Fibroblast of villous mesenchyme (primary cell): ENCODE data around the gene GALE. TPM values are rescaled to one million over a fixed set of nuclear protein-coding genes. Genes with fewer than 3 reads are reported as not detected.
A peak's percentile ranks its signal among the peaks of the same experiment; 100 is the strongest.
"Not testable (repeated sequence)": the region's sequence is repeated elsewhere in the genome, so short reads cannot be mapped to it uniquely, and the experiment has no call there.

Source experiments
- DNase-seq: peaks from one replicate; pipeline ENCODE4 v3.0.0-alpha.2; 2010; ENCODE audit warnings: low read depth
- H3K4me3 ChIP-seq: 2 replicates; pipeline ENCODE4 v1.5.1; 2011; ENCODE audit warnings: low read depth, mild to moderate bottlenecking, low read length
- CTCF ChIP-seq: IDR thresholded peaks from 2 replicates; pipeline ENCODE4 v1.5.1; 2012; ENCODE audit warnings: low read depth, mild to moderate bottlenecking, low read length; ENCODE audit not compliant: insufficient read depth
- total RNA-seq: library from RNA; depleted of rRNA; stranded (reverse); fragments of >200 nt; gene quantifications from 2 replicates; pipeline ENCODE4 v1.2.3, GENCODE V29; 2012

Gene GALE
- total RNA-seq, 1 donor = 31.5 TPM

GRCh38 chr1:23809751-23810171 is 9.2 kb upstream of the GALE start:
- peak; percentile 81 for TF ChIP-seq CTCF
- DNase-seq = peak; percentile 70
- no peak overlapping the region for H3K4me3 ChIP-seq

GRCh38 chr1:23807453-23807852 is 6.9 kb upstream of the GALE start:
- DNase-seq = no peak
- H3K4me3 ChIP-seq = no peak overlapping the region
- no peak for TF ChIP-seq CTCF

GRCh38 chr1:23806280-23806679 is 5.7 kb upstream of the GALE start:
- DNase-seq = no peak
- no peak for TF ChIP-seq CTCF
- H3K4me3 ChIP-seq = no peak overlapping the region

GRCh38 chr1:23805025-23805424 is 4.5 kb upstream of the GALE start:
- DNase-seq = no peak
- no peak for TF ChIP-seq CTCF
- no peak overlapping the region for H3K4me3 ChIP-seq

- H3K4me3 ChIP-seq = no peak overlapping the region
- TF ChIP-seq CTCF = peak; percentile 28
- no peak for DNase-seq
Measured at GRCh38 chr1:23804183-23804835, 3.8 kb upstream of the GALE start.

GRCh38 chr1:23803674-23804073 is 3.1 kb upstream of the GALE start:
- DNase-seq = no peak
- no peak for TF ChIP-seq CTCF
- H3K4me3 ChIP-seq = no peak overlapping the region

- H3K4me3 ChIP-seq, DNase-seq: not testable (repeated sequence)
Measured at GRCh38 chr1:23802809-23803342, 2.3 kb upstream of the GALE start.
